Endothelial cell (in vitro differentiated cells): ENCODE data around the gene THSD4. TPM values are rescaled to one million over a fixed set of nuclear protein-coding genes. Genes with fewer than 3 reads are reported as not detected.

Experiments used
- DNase-seq: peaks from one replicate; pipeline ENCODE4 v3.0.0; 2021; ENCODE audit warnings: low spot score
- H3K27ac Mint-ChIP-seq: one replicate; pipeline ENCODE4 v1.8.0; 2021; ENCODE audit warnings: mixed read lengths, inconsistent platforms; ENCODE audit not compliant: unreplicated experiment
- H3K27me3 Mint-ChIP-seq: one replicate; pipeline ENCODE4 v1.8.0; 2021; ENCODE audit warnings: mild to moderate bottlenecking, moderate library complexity, mixed read lengths, inconsistent platforms; ENCODE audit not compliant: unreplicated experiment
- H3K36me3 Mint-ChIP-seq: one replicate; pipeline ENCODE4 v1.8.0; 2021; ENCODE audit warnings: mild to moderate bottlenecking, low read depth, mixed read lengths, inconsistent platforms; ENCODE audit not compliant: unreplicated experiment
- H3K4me1 Mint-ChIP-seq: one replicate; pipeline ENCODE4 v1.8.0; 2021; ENCODE audit warnings: mild to moderate bottlenecking, mixed read lengths, inconsistent platforms; ENCODE audit not compliant: unreplicated experiment
- H3K4me3 Mint-ChIP-seq: one replicate; pipeline ENCODE4 v1.8.0; 2021; ENCODE audit warnings: mild to moderate bottlenecking, mixed read lengths, inconsistent platforms; ENCODE audit not compliant: unreplicated experiment
- H3K9me3 Mint-ChIP-seq: one replicate; pipeline ENCODE4 v1.8.0; 2021; ENCODE audit warnings: mixed read lengths, inconsistent platforms; ENCODE audit not compliant: unreplicated experiment
- total RNA-seq: library from RNA; stranded (reverse); fragmentation: NEBNext Ultra II Directional; extraction: Animal tissue kit (Norgen Biotek cat#: 25700); gene quantifications from one replicate; pipeline ENCODE4 v1.2.1, GENCODE V29; 2021; ENCODE audit not compliant: unreplicated experiment
- TF ChIP-seq, protein P1 (sequence below): fragments of 200-600 bp; sonication (generic); IDR thresholded peaks from one replicate; pipeline ENCODE4 v1.5.0; 2021; ENCODE audit warnings: antibody characterized with exemption; ENCODE audit not compliant: unreplicated experiment

Gene THSD4
- total RNA-seq, 1 donor from 2014 or later: 0.92 TPM

DNA sequence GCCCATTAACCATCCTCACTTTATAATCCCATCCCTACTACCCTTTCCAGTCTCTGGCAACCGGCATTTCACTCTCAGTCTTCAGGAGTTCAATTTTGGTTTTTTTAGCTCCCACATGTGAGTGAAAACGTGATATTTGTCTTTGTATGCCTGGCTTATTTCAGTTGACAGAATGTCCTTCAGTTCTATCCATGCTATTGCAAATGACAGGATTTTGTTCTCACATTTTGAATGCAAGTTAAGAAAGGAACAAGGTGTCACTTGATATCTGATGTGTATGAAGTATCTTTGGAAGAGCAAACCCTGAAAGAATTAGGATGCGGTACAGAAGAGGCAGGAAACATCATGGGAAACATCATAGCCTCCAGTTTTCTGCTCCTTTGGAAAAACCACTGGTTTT lies 298.1 kb downstream of the THSD4 start:
- Mint-ChIP-seq H3K4me1 (peaks cover 9% of the 10 kb centered on the region), H3K27ac (no peak overlapping the region), H3K4me3 (no peak overlapping the region), H3K36me3 (no peaks in the 10 kb centered on the region), H3K27me3 (no peaks in the 10 kb centered on the region), H3K9me3 (no peaks in the 10 kb centered on the region)
- no peak for DNase-seq
- TF ChIP-seq, protein P1, sequence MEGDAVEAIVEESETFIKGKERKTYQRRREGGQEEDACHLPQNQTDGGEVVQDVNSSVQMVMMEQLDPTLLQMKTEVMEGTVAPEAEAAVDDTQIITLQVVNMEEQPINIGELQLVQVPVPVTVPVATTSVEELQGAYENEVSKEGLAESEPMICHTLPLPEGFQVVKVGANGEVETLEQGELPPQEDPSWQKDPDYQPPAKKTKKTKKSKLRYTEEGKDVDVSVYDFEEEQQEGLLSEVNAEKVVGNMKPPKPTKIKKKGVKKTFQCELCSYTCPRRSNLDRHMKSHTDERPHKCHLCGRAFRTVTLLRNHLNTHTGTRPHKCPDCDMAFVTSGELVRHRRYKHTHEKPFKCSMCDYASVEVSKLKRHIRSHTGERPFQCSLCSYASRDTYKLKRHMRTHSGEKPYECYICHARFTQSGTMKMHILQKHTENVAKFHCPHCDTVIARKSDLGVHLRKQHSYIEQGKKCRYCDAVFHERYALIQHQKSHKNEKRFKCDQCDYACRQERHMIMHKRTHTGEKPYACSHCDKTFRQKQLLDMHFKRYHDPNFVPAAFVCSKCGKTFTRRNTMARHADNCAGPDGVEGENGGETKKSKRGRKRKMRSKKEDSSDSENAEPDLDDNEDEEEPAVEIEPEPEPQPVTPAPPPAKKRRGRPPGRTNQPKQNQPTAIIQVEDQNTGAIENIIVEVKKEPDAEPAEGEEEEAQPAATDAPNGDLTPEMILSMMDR: no peak

DNA sequence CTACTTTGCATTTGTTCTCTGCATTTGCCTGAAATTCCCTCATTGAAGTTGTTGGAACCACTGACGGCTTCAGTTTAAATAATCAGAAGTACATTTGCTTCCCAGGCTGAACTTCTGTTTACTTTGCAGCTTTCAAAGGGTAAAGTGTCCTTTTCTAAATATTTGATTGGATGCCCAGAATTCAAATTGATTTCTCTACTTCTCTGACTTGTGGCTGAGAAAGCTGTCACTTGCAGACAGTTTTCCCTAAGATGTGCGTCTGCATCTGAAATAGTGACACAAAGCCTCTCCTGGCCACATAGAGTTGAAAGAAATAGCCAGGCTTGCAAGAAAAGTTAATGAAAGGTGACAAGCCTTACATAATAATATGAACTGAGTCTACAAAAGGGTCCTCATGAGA lies 299.6 kb downstream of the THSD4 start:
- H3K27ac Mint-ChIP-seq: no peak overlapping the region
- TF ChIP-seq, protein P1: no peak
- H3K4me3 Mint-ChIP-seq: no peak overlapping the region
- peaks cover 8% of the 10 kb centered on the region for H3K4me1 Mint-ChIP-seq
- no peak for DNase-seq
- H3K36me3 Mint-ChIP-seq: no peaks in the 10 kb centered on the region
- H3K9me3 Mint-ChIP-seq: no peaks in the 10 kb centered on the region
- H3K27me3 Mint-ChIP-seq: no peaks in the 10 kb centered on the region

DNA sequence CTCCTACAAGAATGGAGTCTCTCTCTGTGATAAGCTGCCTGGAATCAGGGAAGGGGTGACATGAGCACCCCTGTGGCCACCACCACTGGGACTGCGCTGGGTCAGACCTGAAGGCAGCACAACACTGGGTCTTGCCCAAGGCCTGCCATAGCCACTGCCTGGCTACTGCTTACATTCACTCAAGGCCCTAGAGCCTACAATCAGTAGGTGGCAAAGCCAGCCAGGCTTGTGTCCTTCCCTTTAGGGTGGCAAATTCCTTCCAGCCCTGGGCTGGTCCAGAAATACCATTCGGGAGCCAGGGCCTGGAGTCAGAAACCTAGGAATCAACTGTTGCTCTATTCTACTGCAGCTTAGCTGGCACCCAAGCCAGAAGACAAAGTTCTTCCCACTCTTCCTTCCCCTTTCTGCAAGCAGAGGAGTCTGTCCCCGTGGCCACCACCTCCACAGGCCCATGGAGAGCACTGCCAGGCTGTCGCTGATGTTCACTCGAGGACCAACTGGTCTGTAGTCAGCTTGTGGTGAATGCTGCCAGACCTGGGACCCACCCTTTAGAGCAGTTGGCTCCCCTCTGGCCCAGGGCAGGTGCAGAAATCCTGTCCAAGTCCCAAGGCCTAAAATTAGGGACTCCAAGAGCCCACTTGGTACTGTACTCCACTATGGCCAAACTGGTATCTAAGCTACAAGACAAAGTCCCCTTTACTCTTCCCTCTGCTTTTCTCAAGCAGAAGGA lies 307.4 kb downstream of the THSD4 start:
- Mint-ChIP-seq H3K36me3 (no peaks in the 10 kb centered on the region), H3K9me3 (no peaks in the 10 kb centered on the region), H3K4me1 (peaks cover 8% of the 10 kb centered on the region)

DNA sequence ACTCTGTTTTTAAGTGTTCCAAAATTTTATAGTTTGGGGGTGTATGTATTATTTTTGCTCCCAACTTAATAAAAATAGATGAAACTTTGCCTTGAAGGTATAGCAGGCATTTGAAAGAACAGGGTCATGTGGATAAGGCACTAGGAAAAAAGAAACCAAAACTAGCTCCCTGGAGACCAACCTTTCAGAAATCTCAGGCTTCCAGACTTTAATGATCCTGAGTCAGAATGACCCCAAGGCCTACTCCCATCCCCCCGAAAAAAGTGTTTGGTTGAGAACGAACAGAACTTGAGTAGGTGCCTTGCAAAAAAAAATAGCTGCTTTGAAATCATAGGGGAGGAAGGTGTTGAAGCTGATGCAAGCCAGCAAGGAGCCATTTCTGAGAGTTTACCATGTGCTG lies 309.5 kb downstream of the THSD4 start:
- no peak for DNase-seq
- no peaks in the 10 kb centered on the region for H3K36me3 Mint-ChIP-seq
- H3K27me3 Mint-ChIP-seq: peaks cover 2% of the 10 kb centered on the region
- H3K4me1 Mint-ChIP-seq: peaks cover 8% of the 10 kb centered on the region
- H3K9me3 Mint-ChIP-seq: no peaks in the 10 kb centered on the region
- H3K27ac Mint-ChIP-seq: no peak overlapping the region
- TF ChIP-seq, protein P1: no peak
- H3K4me3 Mint-ChIP-seq: no peak overlapping the region

More for the DNA sequence above, 307.4 kb downstream of the THSD4 start:
- H3K27me3 Mint-ChIP-seq: peaks cover 2% of the 10 kb centered on the region
- TF ChIP-seq, protein P1: no peak
- no peak overlapping the region for H3K4me3 Mint-ChIP-seq
- H3K27ac Mint-ChIP-seq: no peak overlapping the region
- DNase-seq: no peak

DNA sequence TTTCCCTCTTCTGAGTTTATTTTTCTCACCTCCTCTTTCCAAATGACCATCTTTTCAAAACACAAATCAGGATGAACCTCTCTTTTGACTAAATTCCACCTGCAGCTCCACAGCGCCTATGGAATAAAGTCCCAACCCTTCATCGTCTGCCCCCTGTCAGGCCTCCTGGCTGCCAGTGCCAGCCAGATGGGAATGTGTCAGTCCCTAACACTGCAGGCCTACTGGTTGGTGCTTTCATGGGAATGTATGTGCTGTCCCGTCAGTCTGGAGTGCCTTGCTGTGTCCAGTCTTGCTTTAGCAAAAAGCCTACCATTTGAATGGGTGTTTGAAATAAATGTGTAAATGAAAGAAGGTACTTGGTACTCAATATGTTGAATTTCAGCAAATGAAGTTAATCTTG lies 310.1 kb downstream of the THSD4 start:
- H3K4me1 Mint-ChIP-seq: peaks cover 8% of the 10 kb centered on the region
- no peak for DNase-seq
- H3K36me3 Mint-ChIP-seq: no peaks in the 10 kb centered on the region
- H3K9me3 Mint-ChIP-seq: no peaks in the 10 kb centered on the region
- H3K27me3 Mint-ChIP-seq: peaks cover 2% of the 10 kb centered on the region
- no peak overlapping the region for H3K27ac Mint-ChIP-seq
- H3K4me3 Mint-ChIP-seq: no peak overlapping the region
- TF ChIP-seq, protein P1: no peak
